Neural crest cell (in vitro differentiated cells): ENCODE measurements around the gene C1QTNF9B. TPM values are rescaled to one million over a fixed set of nuclear protein-coding genes. Genes with fewer than 3 reads are reported as not detected.
"Not testable (repeated sequence)": the region's sequence is repeated elsewhere in the genome, so short reads cannot be mapped to it uniquely, and the experiment has no call there.

Source experiments
- DNase-seq: peaks from one replicate; pipeline ENCODE4 v3.0.0; 2021; ENCODE audit warnings: low read depth, mixed read lengths, low spot score
- H3K27ac Mint-ChIP-seq: one replicate; pipeline ENCODE4 v1.8.0; 2021; ENCODE audit warnings: mild to moderate bottlenecking, mixed read lengths; ENCODE audit not compliant: unreplicated experiment
- H3K27me3 Mint-ChIP-seq: 2 replicates; pipeline ENCODE4 v1.8.0; 2021; ENCODE audit warnings: low read depth, mild to moderate bottlenecking, mixed read lengths
- H3K36me3 Mint-ChIP-seq: 2 replicates; pipeline ENCODE4 v1.8.0; 2021; ENCODE audit warnings: low read depth, mild to moderate bottlenecking, mixed read lengths
- H3K4me1 Mint-ChIP-seq: 2 replicates; pipeline ENCODE4 v1.8.0; 2021; ENCODE audit warnings: mixed read lengths
- H3K4me3 Mint-ChIP-seq: one replicate; pipeline ENCODE4 v1.8.0; 2021; ENCODE audit warnings: mild to moderate bottlenecking, mixed read lengths
- H3K9me3 Mint-ChIP-seq: 2 replicates; pipeline ENCODE4 v1.8.0; 2021; ENCODE audit warnings: mixed read lengths
- total RNA-seq: library from RNA; stranded (reverse); gene quantifications from 2 replicates; pipeline ENCODE4 v1.2.1, GENCODE V29; 2021
- TF ChIP-seq, protein P1 (sequence below): fragments of 200-600 bp; sonication (generic); conservative IDR thresholded peaks from 2 replicates; pipeline ENCODE4 v1.5.0; 2021; ENCODE audit warnings: antibody characterized with exemption, mild to moderate bottlenecking

Gene C1QTNF9B
- total RNA-seq, 1 donor from 2014 or later, result not detected

DNA sequence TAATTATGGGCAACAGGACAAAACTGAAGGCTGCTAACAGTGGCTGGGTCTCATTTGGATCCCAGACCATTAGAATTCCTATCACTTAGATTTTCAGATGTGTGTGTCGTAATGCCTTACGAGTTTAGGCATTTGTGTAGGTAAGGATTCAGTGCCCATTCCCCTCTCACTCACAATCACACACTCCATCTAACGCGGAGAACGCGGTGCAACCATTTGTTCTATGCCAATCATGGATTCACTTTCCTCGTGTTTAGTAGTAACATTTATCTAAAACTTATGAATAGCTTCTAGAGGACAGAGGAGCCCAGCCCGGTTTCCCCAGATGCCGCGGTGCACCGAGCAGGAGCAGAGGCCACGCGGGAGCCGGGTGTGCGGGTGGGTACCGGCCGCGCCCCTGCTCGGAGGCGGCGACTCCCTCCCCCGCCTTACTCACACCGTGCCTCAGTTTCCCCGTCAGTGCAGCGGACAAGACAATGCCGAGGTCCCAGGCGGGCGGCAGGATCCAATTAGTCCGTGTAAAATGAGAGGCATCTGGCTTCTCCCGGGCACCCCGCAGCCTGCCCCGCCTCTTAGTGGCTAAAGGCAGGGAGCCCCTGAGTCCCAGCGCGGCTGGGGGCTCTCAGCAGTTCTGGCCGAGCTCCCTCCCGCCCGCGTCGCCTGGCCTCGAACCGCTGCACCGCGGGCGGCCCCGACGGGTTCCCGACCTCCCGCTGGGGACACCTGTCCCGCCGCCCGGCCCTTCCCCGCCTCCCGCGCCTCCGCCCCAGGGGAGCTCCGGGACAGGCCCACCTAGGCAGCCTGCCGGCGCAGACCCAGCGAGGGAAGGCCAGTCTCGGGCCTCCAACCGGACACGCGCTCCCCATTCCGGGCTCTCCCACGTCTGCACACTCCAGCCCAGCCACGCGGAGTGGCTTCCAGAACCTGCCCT, 5.9 kb upstream of the C1QTNF9B start:
- no peaks in the 10 kb centered on the region for H3K36me3 Mint-ChIP-seq
- no peaks in the 10 kb centered on the region for H3K27me3 Mint-ChIP-seq
- H3K27ac Mint-ChIP-seq, result no peak overlapping the region
- H3K9me3 Mint-ChIP-seq, result no peaks in the 10 kb centered on the region
- no peak for DNase-seq
- H3K4me1 Mint-ChIP-seq, result peaks cover 30% of the 10 kb centered on the region
- TF ChIP-seq, protein P1, sequence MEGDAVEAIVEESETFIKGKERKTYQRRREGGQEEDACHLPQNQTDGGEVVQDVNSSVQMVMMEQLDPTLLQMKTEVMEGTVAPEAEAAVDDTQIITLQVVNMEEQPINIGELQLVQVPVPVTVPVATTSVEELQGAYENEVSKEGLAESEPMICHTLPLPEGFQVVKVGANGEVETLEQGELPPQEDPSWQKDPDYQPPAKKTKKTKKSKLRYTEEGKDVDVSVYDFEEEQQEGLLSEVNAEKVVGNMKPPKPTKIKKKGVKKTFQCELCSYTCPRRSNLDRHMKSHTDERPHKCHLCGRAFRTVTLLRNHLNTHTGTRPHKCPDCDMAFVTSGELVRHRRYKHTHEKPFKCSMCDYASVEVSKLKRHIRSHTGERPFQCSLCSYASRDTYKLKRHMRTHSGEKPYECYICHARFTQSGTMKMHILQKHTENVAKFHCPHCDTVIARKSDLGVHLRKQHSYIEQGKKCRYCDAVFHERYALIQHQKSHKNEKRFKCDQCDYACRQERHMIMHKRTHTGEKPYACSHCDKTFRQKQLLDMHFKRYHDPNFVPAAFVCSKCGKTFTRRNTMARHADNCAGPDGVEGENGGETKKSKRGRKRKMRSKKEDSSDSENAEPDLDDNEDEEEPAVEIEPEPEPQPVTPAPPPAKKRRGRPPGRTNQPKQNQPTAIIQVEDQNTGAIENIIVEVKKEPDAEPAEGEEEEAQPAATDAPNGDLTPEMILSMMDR, result no peak
- H3K4me3 Mint-ChIP-seq, result no peak overlapping the region

DNA sequence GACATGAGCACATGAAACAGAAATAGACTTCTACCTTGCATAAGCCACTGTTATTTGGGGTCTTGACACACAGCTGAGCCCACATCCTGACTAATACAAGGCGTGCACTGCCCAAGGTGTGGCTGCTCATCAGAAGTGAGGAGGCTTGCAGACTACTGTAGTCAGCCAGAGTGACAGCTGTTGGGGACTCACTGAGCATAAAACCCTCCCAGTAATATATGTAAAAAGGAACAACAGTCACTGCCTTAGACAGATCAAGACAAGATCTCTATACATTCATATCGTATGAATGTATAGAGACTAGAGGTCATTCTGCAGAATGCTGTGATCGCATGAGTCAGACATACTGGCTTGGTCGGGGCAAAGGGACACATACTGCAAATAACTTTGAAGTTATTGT, 4.1 kb upstream of the C1QTNF9B start:
- TF ChIP-seq, protein P1, result no peak
- Mint-ChIP-seq H3K36me3 (no peaks in the 10 kb centered on the region), H3K4me1 (peaks cover 30% of the 10 kb centered on the region), H3K27ac (no peak overlapping the region), H3K9me3 (no peaks in the 10 kb centered on the region), H3K4me3 (no peak overlapping the region), H3K27me3 (no peaks in the 10 kb centered on the region)
- DNase-seq, result no peak

- Mint-ChIP-seq H3K4me1 (peaks cover 30% of the 10 kb centered on the region), H3K36me3 (no peaks in the 10 kb centered on the region), H3K27me3 (no peaks in the 10 kb centered on the region), H3K27ac (no peak overlapping the region), H3K9me3 (no peaks in the 10 kb centered on the region), H3K4me3 (no peak overlapping the region)
- peak; percentile 36 for DNase-seq
- TF ChIP-seq, protein P1, result peak; percentile 74
Observed at GRCh38 chr13:23899555-23899954, 2.3 kb upstream of the C1QTNF9B start.

GRCh38 chr13:23898101-23898500, 799 bp upstream of the C1QTNF9B start:
- Mint-ChIP-seq H3K27me3 (no peaks in the 10 kb centered on the region), H3K4me1 (peaks cover 30% of the 10 kb centered on the region)

DNA sequence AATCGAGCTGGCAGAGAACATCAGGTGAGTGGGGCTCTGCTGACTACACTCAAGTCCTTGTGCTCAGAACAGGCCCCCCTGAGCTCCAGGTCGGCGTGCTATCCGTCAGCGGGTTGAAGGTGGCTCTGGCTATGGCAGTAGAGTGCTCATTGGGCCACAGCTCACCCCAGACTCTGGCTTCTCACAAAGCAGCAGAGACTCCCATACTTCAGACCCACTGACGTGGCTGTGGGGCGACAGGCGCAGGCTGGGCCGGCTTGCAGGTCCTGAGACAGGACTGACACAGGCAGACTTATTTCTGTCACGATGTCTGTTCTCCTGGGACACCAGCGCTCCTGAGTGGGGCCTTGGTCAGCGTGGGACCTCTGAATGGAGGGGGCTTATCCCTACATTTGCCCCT, 2.6 kb downstream of the C1QTNF9B start:
- H3K27me3 Mint-ChIP-seq, H3K9me3 Mint-ChIP-seq, H3K4me3 Mint-ChIP-seq, H3K36me3 Mint-ChIP-seq, H3K27ac Mint-ChIP-seq, DNase-seq: not testable (repeated sequence)
- peaks cover 14% of the 10 kb centered on the region for H3K4me1 Mint-ChIP-seq

More at GRCh38 chr13:23898101-23898500, 799 bp upstream of the C1QTNF9B start:
- TF ChIP-seq, protein P1, result no peak
- Mint-ChIP-seq H3K9me3 (no peaks in the 10 kb centered on the region), H3K27ac (no peak overlapping the region), H3K4me3 (no peak overlapping the region), H3K36me3 (no peaks in the 10 kb centered on the region)
- DNase-seq, result no peak

DNA sequence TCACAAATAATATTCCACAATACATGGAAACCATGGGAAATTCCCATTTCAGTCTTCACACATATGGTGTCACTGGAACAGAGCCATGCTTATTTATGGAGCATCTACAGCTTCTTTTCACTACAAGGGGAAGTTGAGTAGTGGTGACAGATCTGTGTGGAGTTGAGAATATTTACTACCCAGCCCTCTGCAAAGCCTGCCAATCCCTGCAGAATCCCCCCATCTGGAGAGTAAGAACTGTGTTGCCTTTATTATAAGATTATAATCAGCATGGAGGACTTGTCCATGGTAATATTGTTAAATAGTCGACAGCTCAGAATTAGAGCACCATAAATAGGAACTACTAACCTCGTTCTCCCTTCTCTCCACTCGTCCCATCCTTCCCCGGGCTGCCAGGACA, 3.5 kb downstream of the C1QTNF9B start:
- not testable (repeated sequence) for H3K36me3 Mint-ChIP-seq, H3K27me3 Mint-ChIP-seq, H3K9me3 Mint-ChIP-seq, H3K4me3 Mint-ChIP-seq, DNase-seq, H3K27ac Mint-ChIP-seq
- peaks cover 13% of the 10 kb centered on the region for H3K4me1 Mint-ChIP-seq
